GM12864 (cell line): ENCODE data around the gene SPATA19.

Experiments
- DNase-seq: peaks from one replicate; pipeline ENCODE4 v3.0.0-alpha.2; 2011; ENCODE audit warnings: low read depth
- H3K4me3 ChIP-seq: 2 replicates; pipeline ENCODE4 v1.5.1; 2011; ENCODE audit warnings: mild to moderate bottlenecking, low read depth, low read length, control low read depth
- TF ChIP-seq, protein P1 (sequence below): IDR thresholded peaks from 2 replicates; pipeline ENCODE4 v1.5.1; 2011; ENCODE audit warnings: low read depth, mild to moderate bottlenecking, moderate library complexity, low read length, control low read depth, inconsistent platforms; ENCODE audit errors: missing control alignments

The SPATA19 gene

DNA sequence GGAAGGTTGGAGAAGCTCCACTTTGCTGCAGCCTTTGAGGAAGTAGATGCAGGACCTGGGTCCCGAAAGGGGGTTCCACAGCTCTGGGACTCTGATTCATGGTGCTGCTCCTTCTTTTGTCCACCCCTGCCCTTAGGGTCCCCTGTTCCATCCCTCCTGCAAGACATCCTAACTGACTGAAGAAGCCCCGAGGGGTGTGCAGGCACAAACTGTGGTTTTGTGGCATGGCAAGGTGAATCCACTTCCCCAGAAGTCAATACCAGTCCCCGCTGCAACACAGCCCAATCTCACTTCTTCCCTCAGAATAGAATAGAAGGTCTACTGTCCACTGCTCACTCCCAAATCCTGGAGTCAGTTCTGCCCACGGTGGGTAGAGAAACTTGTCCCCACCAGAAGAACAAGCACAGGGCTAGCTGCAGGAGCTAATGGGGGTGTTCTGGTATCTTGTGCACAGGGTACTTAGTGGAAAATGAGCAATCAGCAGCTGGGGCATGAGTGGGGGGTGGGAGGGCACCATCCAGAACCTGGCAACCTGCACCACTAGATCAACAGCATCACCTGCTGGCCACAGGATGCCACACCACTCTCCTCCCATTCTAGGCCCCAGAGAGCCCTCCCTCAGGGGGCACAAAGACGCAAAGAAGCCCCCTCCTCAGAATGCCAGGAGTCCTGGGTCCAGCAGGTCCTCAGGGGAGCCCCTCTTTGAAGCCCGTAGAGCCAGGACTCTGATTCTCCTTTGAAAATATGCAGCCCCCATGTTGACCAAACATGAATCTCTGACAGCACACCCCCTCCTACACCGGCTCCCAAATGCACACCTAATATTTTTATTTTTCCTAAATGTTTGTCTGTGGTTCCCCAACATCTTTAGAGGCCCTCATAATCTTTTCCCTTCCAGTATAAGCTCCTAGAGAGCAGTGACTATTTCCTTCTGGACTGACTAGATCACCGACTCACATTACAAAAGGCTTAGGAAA, 14.1 kb downstream of the SPATA19 start:
- no peak overlapping the region for H3K4me3 ChIP-seq
- DNase-seq: no peak
- TF ChIP-seq, protein P1, sequence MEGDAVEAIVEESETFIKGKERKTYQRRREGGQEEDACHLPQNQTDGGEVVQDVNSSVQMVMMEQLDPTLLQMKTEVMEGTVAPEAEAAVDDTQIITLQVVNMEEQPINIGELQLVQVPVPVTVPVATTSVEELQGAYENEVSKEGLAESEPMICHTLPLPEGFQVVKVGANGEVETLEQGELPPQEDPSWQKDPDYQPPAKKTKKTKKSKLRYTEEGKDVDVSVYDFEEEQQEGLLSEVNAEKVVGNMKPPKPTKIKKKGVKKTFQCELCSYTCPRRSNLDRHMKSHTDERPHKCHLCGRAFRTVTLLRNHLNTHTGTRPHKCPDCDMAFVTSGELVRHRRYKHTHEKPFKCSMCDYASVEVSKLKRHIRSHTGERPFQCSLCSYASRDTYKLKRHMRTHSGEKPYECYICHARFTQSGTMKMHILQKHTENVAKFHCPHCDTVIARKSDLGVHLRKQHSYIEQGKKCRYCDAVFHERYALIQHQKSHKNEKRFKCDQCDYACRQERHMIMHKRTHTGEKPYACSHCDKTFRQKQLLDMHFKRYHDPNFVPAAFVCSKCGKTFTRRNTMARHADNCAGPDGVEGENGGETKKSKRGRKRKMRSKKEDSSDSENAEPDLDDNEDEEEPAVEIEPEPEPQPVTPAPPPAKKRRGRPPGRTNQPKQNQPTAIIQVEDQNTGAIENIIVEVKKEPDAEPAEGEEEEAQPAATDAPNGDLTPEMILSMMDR: peak; percentile 63

GRCh38 chr11:133829566-133829965, 15.7 kb downstream of the SPATA19 start:
- H3K4me3 ChIP-seq: no peak overlapping the region
- no peak for DNase-seq
- TF ChIP-seq, protein P1: no peak

GRCh38 chr11:133828871-133829270, 16.4 kb downstream of the SPATA19 start:
- H3K4me3 ChIP-seq: no peak overlapping the region
- TF ChIP-seq, protein P1: no peak
- no peak for DNase-seq

- TF ChIP-seq, protein P1: no peak
- DNase-seq: no peak
- H3K4me3 ChIP-seq: no peak overlapping the region
Observed at GRCh38 chr11:133827556-133827955, 17.8 kb downstream of the SPATA19 start.

GRCh38 chr11:133826866-133827265, 18.4 kb downstream of the SPATA19 start:
- H3K4me3 ChIP-seq: no peak overlapping the region
- DNase-seq: no peak
- TF ChIP-seq, protein P1: no peak

DNA sequence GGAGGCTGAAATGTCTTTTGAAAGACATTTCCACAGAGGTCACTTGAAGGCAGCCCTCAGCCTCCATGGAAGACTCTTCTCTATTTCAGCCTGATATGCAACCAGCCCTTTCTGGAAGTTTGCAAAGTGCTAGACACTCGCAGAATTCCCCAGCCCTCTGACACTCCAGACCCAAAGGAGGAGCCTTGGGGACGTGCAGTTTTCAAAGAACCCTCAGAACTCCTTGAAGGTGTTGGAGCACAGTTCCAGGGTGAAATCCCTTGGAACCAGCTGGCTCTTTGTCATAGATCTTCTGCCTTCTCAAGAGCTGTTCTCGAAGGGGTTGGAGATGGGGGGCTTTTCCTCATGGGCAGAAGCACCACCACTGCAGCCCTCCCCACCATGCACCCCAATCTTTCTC, 19.6 kb downstream of the SPATA19 start:
- DNase-seq: no peak
- H3K4me3 ChIP-seq: no peak overlapping the region
- TF ChIP-seq, protein P1: no peak

- TF ChIP-seq, protein P1: no peak
- H3K4me3 ChIP-seq: no peak overlapping the region
- no peak for DNase-seq
Observed at GRCh38 chr11:133825156-133825555, 20.2 kb downstream of the SPATA19 start.
